ENCODE results near the gene GADD45B.
"Not testable (repeated sequence)": the region's sequence is repeated elsewhere in the genome, so short reads cannot be mapped to it uniquely, and the experiment has no call there.

GADD45B gene

GRCh38 chr19:2441096-2441752 is 34.7 kb upstream of the GADD45B start:
- DNase-seq: no peak
- intact Hi-C loops (cut with DNase I): no loop called here

- intact Hi-C loops (cut with DNase I): no loop called here
Observed at GRCh38 chr19:2443116-2443784, 32.7 kb upstream of the GADD45B start.

GRCh38 chr19:2443785-2444182 is 32.1 kb upstream of the GADD45B start:
- DNase-seq: no peak
- intact Hi-C loops (cut with DNase I): no loop called here

More at GRCh38 chr19:2443116-2443784, 32.7 kb upstream of the GADD45B start:
- no peak for DNase-seq

DNA sequence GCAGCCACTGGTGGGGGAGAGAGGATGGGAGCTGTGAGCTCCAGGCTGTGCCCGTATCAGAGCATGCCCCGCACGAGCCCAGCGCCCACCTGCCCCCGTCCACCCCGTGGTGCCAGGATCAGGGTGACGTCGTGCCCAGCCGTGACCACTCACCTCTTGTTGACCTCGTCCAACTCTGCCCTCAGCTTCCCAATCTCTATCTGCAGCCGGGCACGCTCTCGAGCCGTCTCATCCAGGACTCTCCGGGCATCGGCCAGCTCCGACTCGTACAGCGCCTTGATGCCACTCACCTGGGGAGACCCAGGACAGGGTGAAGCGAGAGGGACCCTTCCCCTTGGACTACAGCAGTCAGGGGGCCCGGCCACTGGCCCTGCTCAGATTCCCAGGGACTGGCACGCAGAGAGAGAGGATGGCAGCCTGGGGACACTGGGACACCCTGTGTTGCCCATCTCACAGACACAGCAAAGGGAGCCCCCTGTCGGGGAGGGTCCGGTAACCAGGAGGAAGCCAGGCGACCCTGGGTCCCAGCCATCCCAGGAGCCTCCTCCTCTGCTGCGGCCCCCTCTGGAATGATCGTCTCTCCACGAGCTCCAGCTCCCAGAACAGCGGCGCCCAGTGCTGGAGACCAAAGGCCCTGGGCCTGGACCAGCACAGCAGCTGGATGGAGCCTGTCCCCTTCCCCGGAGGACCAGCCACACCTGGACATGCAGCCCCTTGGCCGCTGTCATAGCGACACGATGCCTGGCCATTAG is 31.5 kb upstream of the GADD45B start:
- no peak for DNase-seq

GRCh38 chr19:2446381-2446780 is 29.5 kb upstream of the GADD45B start:
- intact Hi-C loops (cut with DNase I): no loop called here
- no peak for DNase-seq

More for the DNA sequence above, 31.5 kb upstream of the GADD45B start:
- intact Hi-C loops (cut with DNase I): no loop called here

GRCh38 chr19:2449019-2449418 is 26.9 kb upstream of the GADD45B start:
- DNase-seq: no peak
- intact Hi-C loops (cut with DNase I): no loop called here

GRCh38 chr19:2451138-2451537 is 24.8 kb upstream of the GADD45B start:
- intact Hi-C loops (cut with DNase I): no loop called here
- no peak for DNase-seq

GRCh38 chr19:2451741-2452140 is 24.2 kb upstream of the GADD45B start:
- intact Hi-C loops (cut with DNase I): no loop called here
- no peak for DNase-seq

- intact Hi-C loops (cut with DNase I): no loop called here
- DNase-seq: no peak
Observed at GRCh38 chr19:2453431-2454025, 22.4 kb upstream of the GADD45B start.

GRCh38 chr19:2454199-2454961 is 21.5 kb upstream of the GADD45B start:
- no peak for DNase-seq
- intact Hi-C loops (cut with DNase I): no loop called here

GRCh38 chr19:2454962-2455850 is 20.7 kb upstream of the GADD45B start:
- intact Hi-C loops (cut with DNase I): no loop called here
- no peak for DNase-seq

- DNase-seq: peak in 3 of 42 donors; percentile 21 to 35 (median 31)
- intact Hi-C loops (cut with DNase I): no loop called here
Observed at GRCh38 chr19:2455851-2456570, 19.9 kb upstream of the GADD45B start.

DNA sequence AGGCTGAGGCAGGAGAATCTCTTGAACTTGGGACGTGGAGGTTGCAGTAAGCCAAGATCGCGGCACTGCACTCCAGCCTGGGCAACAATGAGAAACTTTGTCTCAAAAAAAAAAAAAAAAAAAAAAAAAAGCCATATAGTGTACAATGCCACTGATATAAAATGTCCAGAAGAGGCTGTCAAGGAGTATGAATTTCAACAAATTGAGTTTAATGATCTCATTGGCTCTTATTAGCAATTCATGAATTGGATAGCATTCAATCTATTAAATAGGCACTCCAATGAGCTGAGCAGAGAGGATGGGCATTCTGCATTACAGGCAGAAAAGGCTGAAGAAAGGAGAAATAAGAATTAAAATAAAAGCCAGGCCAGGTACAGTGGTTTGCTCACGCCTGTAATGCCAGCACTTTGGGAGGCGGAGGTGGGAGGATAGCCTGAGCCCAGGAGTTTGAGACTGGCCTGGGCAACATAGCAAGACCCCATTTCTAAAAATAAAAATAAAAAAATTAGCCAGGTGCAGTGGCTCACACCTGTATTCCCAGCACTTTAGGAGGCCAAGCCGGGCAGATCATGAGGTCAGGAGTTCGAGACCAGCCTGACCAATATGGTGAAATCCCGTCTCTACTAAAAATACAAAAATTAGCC is 18.4 kb upstream of the GADD45B start:
- intact Hi-C loops (cut with DNase I): no loop called here

GRCh38 chr19:2458054-2458453 is 17.9 kb upstream of the GADD45B start:
- intact Hi-C loops (cut with DNase I): no loop called here
- DNase-seq: no peak

More for the DNA sequence above, 18.4 kb upstream of the GADD45B start:
- DNase-seq: no peak

GRCh38 chr19:2458776-2459175 is 17.2 kb upstream of the GADD45B start:
- DNase-seq; intact Hi-C loops (cut with DNase I): not testable (repeated sequence)

DNA sequence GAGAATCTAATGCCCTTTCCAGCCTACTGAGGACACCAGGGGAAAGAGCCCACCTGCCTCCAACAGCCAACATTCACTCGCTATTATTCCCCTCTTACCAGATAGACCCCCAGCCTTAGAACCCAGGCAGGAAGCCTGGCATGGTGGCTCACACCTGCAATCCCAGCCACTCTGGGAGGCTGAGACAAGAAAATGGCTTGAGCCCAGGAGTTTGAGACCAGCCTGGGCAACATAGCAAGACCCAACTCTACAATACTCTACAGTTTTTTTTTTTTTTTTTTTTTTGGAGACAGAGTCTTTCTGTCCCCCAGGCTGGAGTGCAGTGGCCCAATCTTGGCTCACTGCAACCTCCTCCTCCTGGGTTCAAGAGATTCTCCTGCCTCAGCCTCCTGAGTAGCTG is 15.7 kb upstream of the GADD45B start:
- intact Hi-C loops (cut with DNase I): no loop called here

More for the DNA sequence above, 15.7 kb upstream of the GADD45B start:
- DNase-seq: no peak

Measured in head of caudate nucleus (tissue), 42 donors.